HL-60 (cell line): ENCODE results near the gene C11orf98.

Experiments used
- GABPA ChIP-seq: IDR thresholded peaks from 2 replicates; pipeline ENCODE4 v1.6.1; 2012; ENCODE audit warnings: low read depth
- POLR2AphosphoS5 ChIP-seq: IDR thresholded peaks from 2 replicates; pipeline ENCODE4 v1.6.1; 2012; ENCODE audit warnings: low read depth
- TF ChIP-seq, protein P1 (sequence below): IDR thresholded peaks from one replicate; pipeline ENCODE4 v1.5.1; 2011; ENCODE audit warnings: low read length, control low read depth, inconsistent platforms; ENCODE audit not compliant: insufficient read depth
- TF ChIP-seq, protein P2 (sequence below): IDR thresholded peaks from 2 replicates; pipeline ENCODE4 v1.6.1; 2012; ENCODE audit warnings: low read depth; ENCODE audit not compliant: insufficient replicate concordance

GRCh38 chr11:62709247-62710000 lies 44.4 kb upstream of the C11orf98 start:
- TF ChIP-seq, protein P1, sequence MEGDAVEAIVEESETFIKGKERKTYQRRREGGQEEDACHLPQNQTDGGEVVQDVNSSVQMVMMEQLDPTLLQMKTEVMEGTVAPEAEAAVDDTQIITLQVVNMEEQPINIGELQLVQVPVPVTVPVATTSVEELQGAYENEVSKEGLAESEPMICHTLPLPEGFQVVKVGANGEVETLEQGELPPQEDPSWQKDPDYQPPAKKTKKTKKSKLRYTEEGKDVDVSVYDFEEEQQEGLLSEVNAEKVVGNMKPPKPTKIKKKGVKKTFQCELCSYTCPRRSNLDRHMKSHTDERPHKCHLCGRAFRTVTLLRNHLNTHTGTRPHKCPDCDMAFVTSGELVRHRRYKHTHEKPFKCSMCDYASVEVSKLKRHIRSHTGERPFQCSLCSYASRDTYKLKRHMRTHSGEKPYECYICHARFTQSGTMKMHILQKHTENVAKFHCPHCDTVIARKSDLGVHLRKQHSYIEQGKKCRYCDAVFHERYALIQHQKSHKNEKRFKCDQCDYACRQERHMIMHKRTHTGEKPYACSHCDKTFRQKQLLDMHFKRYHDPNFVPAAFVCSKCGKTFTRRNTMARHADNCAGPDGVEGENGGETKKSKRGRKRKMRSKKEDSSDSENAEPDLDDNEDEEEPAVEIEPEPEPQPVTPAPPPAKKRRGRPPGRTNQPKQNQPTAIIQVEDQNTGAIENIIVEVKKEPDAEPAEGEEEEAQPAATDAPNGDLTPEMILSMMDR: no peak
- TF ChIP-seq, protein P2, sequence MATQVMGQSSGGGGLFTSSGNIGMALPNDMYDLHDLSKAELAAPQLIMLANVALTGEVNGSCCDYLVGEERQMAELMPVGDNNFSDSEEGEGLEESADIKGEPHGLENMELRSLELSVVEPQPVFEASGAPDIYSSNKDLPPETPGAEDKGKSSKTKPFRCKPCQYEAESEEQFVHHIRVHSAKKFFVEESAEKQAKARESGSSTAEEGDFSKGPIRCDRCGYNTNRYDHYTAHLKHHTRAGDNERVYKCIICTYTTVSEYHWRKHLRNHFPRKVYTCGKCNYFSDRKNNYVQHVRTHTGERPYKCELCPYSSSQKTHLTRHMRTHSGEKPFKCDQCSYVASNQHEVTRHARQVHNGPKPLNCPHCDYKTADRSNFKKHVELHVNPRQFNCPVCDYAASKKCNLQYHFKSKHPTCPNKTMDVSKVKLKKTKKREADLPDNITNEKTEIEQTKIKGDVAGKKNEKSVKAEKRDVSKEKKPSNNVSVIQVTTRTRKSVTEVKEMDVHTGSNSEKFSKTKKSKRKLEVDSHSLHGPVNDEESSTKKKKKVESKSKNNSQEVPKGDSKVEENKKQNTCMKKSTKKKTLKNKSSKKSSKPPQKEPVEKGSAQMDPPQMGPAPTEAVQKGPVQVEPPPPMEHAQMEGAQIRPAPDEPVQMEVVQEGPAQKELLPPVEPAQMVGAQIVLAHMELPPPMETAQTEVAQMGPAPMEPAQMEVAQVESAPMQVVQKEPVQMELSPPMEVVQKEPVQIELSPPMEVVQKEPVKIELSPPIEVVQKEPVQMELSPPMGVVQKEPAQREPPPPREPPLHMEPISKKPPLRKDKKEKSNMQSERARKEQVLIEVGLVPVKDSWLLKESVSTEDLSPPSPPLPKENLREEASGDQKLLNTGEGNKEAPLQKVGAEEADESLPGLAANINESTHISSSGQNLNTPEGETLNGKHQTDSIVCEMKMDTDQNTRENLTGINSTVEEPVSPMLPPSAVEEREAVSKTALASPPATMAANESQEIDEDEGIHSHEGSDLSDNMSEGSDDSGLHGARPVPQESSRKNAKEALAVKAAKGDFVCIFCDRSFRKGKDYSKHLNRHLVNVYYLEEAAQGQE: peak; percentile 69
- TF ChIP-seq GABPA (peak; percentile 69; the same call in 1 of the 2 replicates), POLR2AphosphoS5 (peak; percentile 90)
